Measurements from ENCODE around the gene NEDD4L. TPM values are rescaled to one million over a fixed set of nuclear protein-coding genes. Genes with fewer than 3 reads are reported as not detected.
A peak's percentile ranks its signal among the peaks of the same experiment; 100 is the strongest.

NEDD4L gene
- polyA plus RNA-seq, 1 donor (not counting 4 experiments of a cell fraction or from before 2014, with no cell fraction given): 52.6 TPM

GRCh38 chr18:58004317-58004716, 39.7 kb upstream of the NEDD4L start:
- TF ChIP-seq EZH2 (IDR thresholded peaks at IDR 0.05; ENCODE audit: low read length) (no peak), CTCF (optimal IDR thresholded peaks at IDR 0.05 in 1 of 3, IDR thresholded peaks at IDR 0.05 in 1 of 3, conservative IDR thresholded peaks at IDR 0.05 in 1 of 3; ENCODE audit: extremely low read depth in 1 of 3, insufficient read depth in 2 of 3, low read length in 3 of 3) (no peak)
- Histone ChIP-seq H3K79me2 (ENCODE audit: control insufficient read depth, insufficient read depth, low read length) (no peaks in the 10 kb centered on the region), H3K9ac (ENCODE audit: control insufficient read depth, extremely low read depth, insufficient read depth, low read length) (no peak overlapping the region), H3K36me3 (ENCODE audit: control insufficient read depth in 2 of 2, extremely low read depth in 1 of 2, insufficient read depth in 2 of 2, low read length in 2 of 2) (no peaks in the 10 kb centered on the region), H2AFZ (ENCODE audit: control insufficient read depth, low read length) (no peak overlapping the region), H3K27me3 (ENCODE audit: control insufficient read depth, extremely low read depth, insufficient read depth, low read length) (no peaks in the 10 kb centered on the region), H3K4me3 (ENCODE audit: control insufficient read depth in 2 of 3, extremely low read depth in 1 of 3, insufficient read depth in 2 of 3, low read depth in 1 of 3, low read length in 3 of 3) (no peak overlapping the region), H4K20me1 (ENCODE audit: control insufficient read depth, extremely low read depth, insufficient read depth, low read length) (no peaks in the 10 kb centered on the region), H3K9me3 (ENCODE audit: control insufficient read depth, low read depth, low read length) (no peaks in the 10 kb centered on the region), H3K4me2 (ENCODE audit: control insufficient read depth, extremely low read depth, insufficient read depth, low read depth, low read length) (peak overlapping the region; percentile 69), H3K4me1 (ENCODE audit: control insufficient read depth, extremely low read depth, insufficient read depth, low read length) (peaks cover 25% of the 10 kb centered on the region), H3K9me1 (ENCODE audit: control insufficient read depth, extremely low read depth, insufficient read depth, low read length) (no peaks in the 10 kb centered on the region), H3K27ac (ENCODE audit: control insufficient read depth, insufficient read depth, low read length) (peak overlapping the region; percentile 77)
- dilution Hi-C loops (cut with MboI; ENCODE audit: extremely low pct_ligation_motif_present, low sequenced_read_pairs): no loop called here
- FAIRE-seq (peak; percentile 88), DNase-seq (ENCODE audit: low read depth, low spot score) (no peak)

DNA sequence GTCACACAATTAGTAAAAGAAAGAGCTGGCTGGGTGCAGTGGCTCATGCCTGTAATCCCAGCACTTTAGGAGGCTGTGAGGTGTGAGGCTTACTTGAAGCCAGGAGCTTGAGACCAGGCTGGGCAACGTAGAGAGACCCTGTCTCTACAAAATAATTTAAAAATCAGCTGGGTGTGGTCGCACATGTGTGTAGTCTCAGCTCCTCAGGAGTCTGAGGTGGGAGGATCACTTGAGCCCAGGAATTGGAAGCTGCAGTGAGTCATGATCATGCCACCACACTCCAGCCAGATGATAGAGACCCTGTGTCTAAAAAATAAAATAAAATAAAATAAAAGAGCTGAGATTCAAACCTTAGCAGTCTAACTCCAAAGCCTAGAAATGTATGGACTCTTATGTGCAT, 39.0 kb upstream of the NEDD4L start:
- no peak for DNase-seq (ENCODE audit: low read depth, low spot score)
- Histone ChIP-seq H3K27me3 (ENCODE audit: control insufficient read depth, extremely low read depth, insufficient read depth, low read length) (no peaks in the 10 kb centered on the region), H3K79me2 (ENCODE audit: control insufficient read depth, insufficient read depth, low read length) (no peaks in the 10 kb centered on the region), H3K27ac (ENCODE audit: control insufficient read depth, insufficient read depth, low read length) (peak overlapping the region; percentile 77), H2AFZ (ENCODE audit: control insufficient read depth, low read length) (no peak overlapping the region), H3K4me1 (ENCODE audit: control insufficient read depth, extremely low read depth, insufficient read depth, low read length) (peaks cover 25% of the 10 kb centered on the region), H3K9ac (ENCODE audit: control insufficient read depth, extremely low read depth, insufficient read depth, low read length) (peak overlapping the region; percentile 34), H3K4me2 (ENCODE audit: control insufficient read depth, extremely low read depth, insufficient read depth, low read depth, low read length) (peak overlapping the region; percentile 49), H3K36me3 (ENCODE audit: control insufficient read depth in 2 of 2, extremely low read depth in 1 of 2, insufficient read depth in 2 of 2, low read length in 2 of 2) (no peaks in the 10 kb centered on the region), H3K4me3 (ENCODE audit: control insufficient read depth in 2 of 3, extremely low read depth in 1 of 3, insufficient read depth in 2 of 3, low read depth in 1 of 3, low read length in 3 of 3) (no peak overlapping the region), H4K20me1 (ENCODE audit: control insufficient read depth, extremely low read depth, insufficient read depth, low read length) (no peaks in the 10 kb centered on the region), H3K9me1 (ENCODE audit: control insufficient read depth, extremely low read depth, insufficient read depth, low read length) (no peaks in the 10 kb centered on the region), H3K9me3 (ENCODE audit: control insufficient read depth, low read depth, low read length) (no peaks in the 10 kb centered on the region)
- no peak for TF ChIP-seq CTCF (optimal IDR thresholded peaks at IDR 0.05 in 1 of 3, IDR thresholded peaks at IDR 0.05 in 1 of 3, conservative IDR thresholded peaks at IDR 0.05 in 1 of 3; ENCODE audit: extremely low read depth in 1 of 3, insufficient read depth in 2 of 3, low read length in 3 of 3)
- no peak for TF ChIP-seq EZH2 (IDR thresholded peaks at IDR 0.05; ENCODE audit: low read length)
- peak; percentile 58 for FAIRE-seq
- dilution Hi-C loops (cut with MboI; ENCODE audit: extremely low pct_ligation_motif_present, low sequenced_read_pairs): no loop called here

Data from keratinocyte (primary cell).